ENCODE measurements around the gene FARSB.
"Not testable (repeated sequence)": the region's sequence is repeated elsewhere in the genome, so short reads cannot be mapped to it uniquely, and the experiment has no call there.

Gene FARSB

DNA sequence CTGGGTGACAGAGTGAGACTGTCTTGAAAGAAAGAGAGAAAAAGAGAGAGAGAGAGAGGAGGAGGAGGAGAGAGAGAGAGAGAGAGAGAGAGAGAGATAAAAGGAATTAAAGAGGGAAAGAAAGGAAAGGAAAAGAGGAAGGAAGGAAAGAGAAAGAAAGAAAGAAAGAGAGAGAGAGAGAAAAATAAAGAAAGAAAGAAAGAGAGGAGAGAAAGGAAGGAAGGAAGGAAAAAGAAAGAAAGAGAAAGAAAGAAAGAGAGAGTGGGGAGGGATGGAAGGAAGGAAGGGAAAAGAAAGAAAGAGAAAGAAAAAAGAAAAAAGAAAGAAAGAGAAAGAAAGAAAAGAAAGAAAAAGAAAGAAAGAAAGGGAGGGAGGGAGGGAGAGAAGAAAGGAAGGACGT is 45.3 kb upstream of the FARSB start:
- H3K4me1 ChIP-seq (ENCODE audit: low read depth, poor library complexity, severe bottlenecking) = no peaks in the 10 kb centered on the region

DNA sequence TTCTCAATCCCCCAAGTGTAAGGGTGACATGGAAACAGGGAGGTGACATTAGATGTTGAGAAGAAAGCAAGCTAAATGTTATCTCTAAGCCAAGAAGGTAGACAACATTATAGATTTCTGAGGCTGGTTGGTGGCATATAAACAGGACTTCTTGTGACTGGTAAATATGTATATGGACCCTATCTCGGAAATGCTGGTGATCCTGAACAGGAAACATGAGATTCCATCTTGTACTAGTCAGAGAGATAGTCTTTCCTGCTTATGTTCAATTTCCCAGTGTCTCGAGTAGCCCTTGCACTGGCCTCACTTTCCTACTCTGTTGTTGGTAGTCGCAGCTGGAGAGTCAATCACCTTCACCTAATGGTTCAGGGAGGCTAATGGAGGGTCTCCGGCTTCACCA is 42.4 kb upstream of the FARSB start:
- TF ChIP-seq, protein P1, sequence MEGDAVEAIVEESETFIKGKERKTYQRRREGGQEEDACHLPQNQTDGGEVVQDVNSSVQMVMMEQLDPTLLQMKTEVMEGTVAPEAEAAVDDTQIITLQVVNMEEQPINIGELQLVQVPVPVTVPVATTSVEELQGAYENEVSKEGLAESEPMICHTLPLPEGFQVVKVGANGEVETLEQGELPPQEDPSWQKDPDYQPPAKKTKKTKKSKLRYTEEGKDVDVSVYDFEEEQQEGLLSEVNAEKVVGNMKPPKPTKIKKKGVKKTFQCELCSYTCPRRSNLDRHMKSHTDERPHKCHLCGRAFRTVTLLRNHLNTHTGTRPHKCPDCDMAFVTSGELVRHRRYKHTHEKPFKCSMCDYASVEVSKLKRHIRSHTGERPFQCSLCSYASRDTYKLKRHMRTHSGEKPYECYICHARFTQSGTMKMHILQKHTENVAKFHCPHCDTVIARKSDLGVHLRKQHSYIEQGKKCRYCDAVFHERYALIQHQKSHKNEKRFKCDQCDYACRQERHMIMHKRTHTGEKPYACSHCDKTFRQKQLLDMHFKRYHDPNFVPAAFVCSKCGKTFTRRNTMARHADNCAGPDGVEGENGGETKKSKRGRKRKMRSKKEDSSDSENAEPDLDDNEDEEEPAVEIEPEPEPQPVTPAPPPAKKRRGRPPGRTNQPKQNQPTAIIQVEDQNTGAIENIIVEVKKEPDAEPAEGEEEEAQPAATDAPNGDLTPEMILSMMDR (conservative IDR thresholded peaks at IDR 0.05; ENCODE audit: low read depth, low read length) = no peak
- Histone ChIP-seq H3K36me3 (ENCODE audit: insufficient read depth) (no peaks in the 10 kb centered on the region), H3K4me3 (IDR thresholded peaks at IDR 0.05; ENCODE audit: insufficient read depth, low read depth, low read length) (no peak overlapping the region), H3K27ac (no peak overlapping the region), H2AFZ (ENCODE audit: low read depth) (no peak overlapping the region), H4K20me1 (ENCODE audit: insufficient read depth) (no peaks in the 10 kb centered on the region), H3K4me2 (no peak overlapping the region), H3K9ac (no peak overlapping the region), H3K4me1 (ENCODE audit: low read depth, poor library complexity, severe bottlenecking) (no peaks in the 10 kb centered on the region), H3K27me3 (ENCODE audit: insufficient read depth, low read depth) (no peaks in the 10 kb centered on the region), H3K79me2 (ENCODE audit: insufficient read depth, low read depth) (no peaks in the 10 kb centered on the region)

More for the DNA sequence above, 45.3 kb upstream of the FARSB start:
- Histone ChIP-seq H3K36me3 (ENCODE audit: insufficient read depth) (no peaks in the 10 kb centered on the region), H3K79me2 (ENCODE audit: insufficient read depth, low read depth) (no peaks in the 10 kb centered on the region), H3K9ac (no peak overlapping the region), H4K20me1 (ENCODE audit: insufficient read depth) (no peaks in the 10 kb centered on the region), H3K27me3 (ENCODE audit: insufficient read depth, low read depth) (no peaks in the 10 kb centered on the region), H3K27ac (no peak overlapping the region), H3K4me3 (IDR thresholded peaks at IDR 0.05; ENCODE audit: insufficient read depth, low read depth, low read length) (no peak overlapping the region), H2AFZ (ENCODE audit: low read depth) (no peak overlapping the region), H3K4me2 (no peak overlapping the region)
- TF ChIP-seq, protein P1 (conservative IDR thresholded peaks at IDR 0.05; ENCODE audit: low read depth, low read length) = no peak

DNA sequence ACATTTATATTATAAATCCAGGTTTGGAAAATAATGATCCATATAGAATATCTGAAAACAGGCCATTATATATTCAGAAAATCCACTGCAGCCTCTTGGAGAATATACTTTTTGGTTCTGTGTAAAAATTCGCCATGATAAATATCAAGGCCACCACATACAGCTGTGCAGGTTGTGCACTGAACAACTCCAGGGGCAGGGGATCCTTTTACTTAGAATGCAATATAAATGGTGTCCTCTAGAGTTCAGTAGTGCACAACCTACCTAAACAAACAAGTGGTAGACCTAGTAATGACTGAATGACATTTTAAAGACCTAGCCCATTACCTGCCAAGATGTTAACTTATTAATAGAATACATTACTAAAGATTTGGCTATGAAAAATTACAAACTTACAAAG is 37.9 kb upstream of the FARSB start:
- Histone ChIP-seq H3K27ac (no peak overlapping the region), H3K4me1 (ENCODE audit: low read depth, poor library complexity, severe bottlenecking) (peaks cover 4% of the 10 kb centered on the region), H4K20me1 (ENCODE audit: insufficient read depth) (no peaks in the 10 kb centered on the region), H3K9ac (no peak overlapping the region), H3K27me3 (ENCODE audit: insufficient read depth, low read depth) (no peaks in the 10 kb centered on the region), H2AFZ (ENCODE audit: low read depth) (no peak overlapping the region), H3K4me2 (no peak overlapping the region), H3K4me3 (IDR thresholded peaks at IDR 0.05; ENCODE audit: insufficient read depth, low read depth, low read length) (no peak overlapping the region), H3K36me3 (ENCODE audit: insufficient read depth) (no peaks in the 10 kb centered on the region), H3K79me2 (ENCODE audit: insufficient read depth, low read depth) (no peaks in the 10 kb centered on the region)
- TF ChIP-seq, protein P1 (conservative IDR thresholded peaks at IDR 0.05; ENCODE audit: low read depth, low read length) = 0 out of 2 replicates have a peak, but pooled peaks have one; percentile 27

DNA sequence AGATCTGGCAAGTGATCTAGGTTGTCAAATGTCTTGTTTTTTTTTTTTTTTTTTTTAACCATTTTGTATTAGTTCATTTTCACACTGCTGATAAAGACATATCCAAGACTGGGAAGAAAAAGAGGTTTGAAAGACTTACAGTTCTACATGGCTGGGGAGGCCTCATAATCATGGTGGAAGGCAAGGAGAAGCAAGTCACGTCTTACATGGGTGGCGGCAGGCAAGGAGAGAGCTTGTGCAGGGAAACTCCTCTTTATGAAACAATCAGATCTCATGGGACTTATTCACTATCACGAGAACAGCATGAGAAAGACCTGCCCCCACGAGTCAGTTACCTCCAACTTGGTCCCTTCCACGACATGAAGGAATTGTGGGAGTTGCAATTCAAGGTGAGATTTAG is 37.5 kb upstream of the FARSB start:
- not testable (repeated sequence) for H3K4me2 ChIP-seq; H3K27ac ChIP-seq; H3K9ac ChIP-seq; H4K20me1 ChIP-seq (ENCODE audit: insufficient read depth); H3K79me2 ChIP-seq (ENCODE audit: insufficient read depth, low read depth); H2AFZ ChIP-seq (ENCODE audit: low read depth); H3K4me1 ChIP-seq (ENCODE audit: low read depth, poor library complexity, severe bottlenecking); H3K36me3 ChIP-seq (ENCODE audit: insufficient read depth); H3K4me3 ChIP-seq (IDR thresholded peaks at IDR 0.05; ENCODE audit: insufficient read depth, low read depth, low read length); H3K27me3 ChIP-seq (ENCODE audit: insufficient read depth, low read depth)

DNA sequence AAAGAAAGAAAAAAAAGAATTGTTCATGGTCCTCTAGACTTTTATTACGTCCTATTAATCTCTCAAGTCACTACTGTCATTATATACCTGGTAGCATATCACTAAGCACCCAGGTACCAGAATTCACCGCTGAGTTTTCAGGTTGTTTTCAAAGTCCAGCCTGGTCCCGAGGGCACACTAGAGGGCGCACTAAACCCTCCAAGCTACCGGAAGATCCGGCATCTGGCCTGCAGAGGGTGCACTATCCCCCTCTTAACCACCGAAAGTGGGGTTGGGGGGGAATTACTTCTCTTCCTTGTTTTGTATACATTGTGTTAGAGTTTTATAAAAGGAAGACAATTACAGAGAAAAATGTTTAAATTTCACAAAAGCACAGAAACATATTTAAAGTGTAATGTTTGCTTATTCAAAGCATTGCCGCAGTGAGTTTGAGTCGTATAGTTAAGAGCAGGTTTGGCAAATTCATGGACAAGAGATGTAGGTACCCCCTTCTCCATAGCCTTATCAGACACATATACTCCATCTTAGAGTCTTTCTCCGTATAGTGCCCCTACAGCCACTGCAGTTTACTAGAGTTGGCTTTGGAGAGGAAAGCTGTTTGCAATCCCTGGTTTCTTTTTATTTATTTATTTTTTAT is 34.8 kb upstream of the FARSB start:
- TF ChIP-seq, protein P1 (conservative IDR thresholded peaks at IDR 0.05; ENCODE audit: low read depth, low read length) = peak; percentile 98
- Histone ChIP-seq H4K20me1 (ENCODE audit: insufficient read depth) (no peaks in the 10 kb centered on the region), H3K79me2 (ENCODE audit: insufficient read depth, low read depth) (no peaks in the 10 kb centered on the region), H3K4me3 (IDR thresholded peaks at IDR 0.05; ENCODE audit: insufficient read depth, low read depth, low read length) (no peak overlapping the region), H3K4me2 (no peak overlapping the region), H3K9ac (no peak overlapping the region), H3K27ac (no peak overlapping the region), H3K4me1 (ENCODE audit: low read depth, poor library complexity, severe bottlenecking) (peaks cover 4% of the 10 kb centered on the region), H3K27me3 (ENCODE audit: insufficient read depth, low read depth) (no peaks in the 10 kb centered on the region), H2AFZ (ENCODE audit: low read depth) (no peak overlapping the region), H3K36me3 (ENCODE audit: insufficient read depth) (no peaks in the 10 kb centered on the region)

All from KMS-11 (cell line).